Measurements from ENCODE around the gene TMEM259. TPM values are rescaled to one million over a fixed set of nuclear protein-coding genes. Genes with fewer than 3 reads are reported as not detected.
A peak's percentile ranks its signal among the peaks of the same experiment; 100 is the strongest.

TMEM259 gene
- total and polyA plus RNA-seq, 2 of the 13 experiments (the other 11 are each of a cell fraction or from before 2014, with no cell fraction given) = 64.7 to 164 TPM

DNA sequence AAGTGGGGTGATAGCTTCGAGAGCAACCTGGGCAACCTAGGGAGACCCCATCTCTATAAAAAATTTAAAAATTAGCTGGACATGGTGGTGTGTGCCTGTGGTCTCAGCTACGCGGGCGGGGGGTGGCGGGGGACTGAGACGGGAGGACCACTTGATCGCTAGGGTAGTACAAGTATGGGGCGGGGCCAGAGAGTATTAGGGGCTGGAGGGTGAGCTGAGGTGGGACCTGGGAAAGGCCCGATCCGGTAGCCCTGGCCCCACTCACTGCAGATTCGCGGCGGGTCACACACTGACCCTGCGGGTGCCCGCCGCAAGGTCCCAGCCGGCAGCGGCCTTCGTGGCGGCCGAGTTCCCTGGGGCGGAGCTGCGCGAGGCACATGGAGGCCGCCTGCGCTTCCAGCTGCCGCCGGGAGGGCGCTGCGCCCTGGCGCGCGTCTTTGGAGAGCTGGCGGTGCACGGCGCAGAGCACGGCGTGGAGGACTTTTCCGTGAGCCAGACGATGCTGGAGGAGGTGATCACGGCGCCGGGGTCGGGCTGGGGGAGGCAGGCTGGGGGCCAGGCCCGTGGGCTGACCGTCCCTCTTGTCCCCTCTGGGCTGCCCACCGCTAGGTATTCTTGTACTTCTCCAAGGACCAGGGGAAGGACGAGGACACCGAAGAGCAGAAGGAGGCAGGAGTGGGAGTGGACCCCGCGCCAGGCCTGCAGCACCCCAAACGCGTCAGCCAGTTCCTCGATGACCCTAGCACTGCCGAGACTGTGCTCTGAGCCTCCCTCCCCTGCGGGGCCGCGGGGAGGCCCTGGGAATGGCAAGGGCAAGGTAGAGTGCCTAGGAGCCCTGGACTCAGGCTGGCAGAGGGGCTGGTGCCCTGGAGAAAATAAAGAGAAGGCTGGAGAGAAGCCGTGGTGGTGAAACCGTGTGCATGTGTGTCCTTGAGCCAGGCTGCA lies 44.0 kb upstream of the TMEM259 start (continued):
- TF ChIP-seq MTF2 (CRISPR knock-in tag; IDR thresholded peaks at IDR 0.05; ENCODE audit: borderline replicate concordance) (no peak), MTA1 (CRISPR knock-in tag; IDR thresholded peaks at IDR 0.05; ENCODE audit: borderline replicate concordance) (peak; percentile 72; the same call in 1 of the 2 replicates), ZNF674 (CRISPR knock-in tag; IDR thresholded peaks at IDR 0.05; ENCODE audit: low read depth) (0 out of 2 replicates have a peak, but pooled peaks have one; percentile 62), TIGD3 (CRISPR knock-in tag; IDR thresholded peaks at IDR 0.05; ENCODE audit: borderline replicate concordance) (no peak), ZNF766 (CRISPR knock-in tag; IDR thresholded peaks at IDR 0.05; ENCODE audit: borderline replicate concordance) (no peak), ZNF263 (CRISPR knock-in tag; IDR thresholded peaks at IDR 0.05) (peak; percentile 89), ZNF564 (CRISPR knock-in tag; IDR thresholded peaks at IDR 0.05) (peak; percentile 91), SNAPC4 (CRISPR knock-in tag; IDR thresholded peaks at IDR 0.05) (no peak), SALL1 (CRISPR knock-in tag; IDR thresholded peaks at IDR 0.05) (peak; percentile 67), ZKSCAN8 (CRISPR knock-in tag; IDR thresholded peaks at IDR 0.05; ENCODE audit: borderline replicate concordance) (0 out of 2 replicates have a peak, but pooled peaks have one; percentile 41), NRL (CRISPR knock-in tag; IDR thresholded peaks at IDR 0.05; ENCODE audit: borderline replicate concordance) (peak; percentile 68), SPEN (CRISPR knock-in tag; IDR thresholded peaks at IDR 0.05; ENCODE audit: low read depth) (peak; percentile 54), ZMAT3 (CRISPR knock-in tag; conservative IDR thresholded peaks at IDR 0.05) (peak; percentile 46; the same call in 1 of the 2 replicates)
- TF ChIP-seq, protein P1, sequence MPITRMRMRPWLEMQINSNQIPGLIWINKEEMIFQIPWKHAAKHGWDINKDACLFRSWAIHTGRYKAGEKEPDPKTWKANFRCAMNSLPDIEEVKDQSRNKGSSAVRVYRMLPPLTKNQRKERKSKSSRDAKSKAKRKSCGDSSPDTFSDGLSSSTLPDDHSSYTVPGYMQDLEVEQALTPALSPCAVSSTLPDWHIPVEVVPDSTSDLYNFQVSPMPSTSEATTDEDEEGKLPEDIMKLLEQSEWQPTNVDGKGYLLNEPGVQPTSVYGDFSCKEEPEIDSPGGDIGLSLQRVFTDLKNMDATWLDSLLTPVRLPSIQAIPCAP (CRISPR knock-in tag; IDR thresholded peaks at IDR 0.05; ENCODE audit: low read depth) = 0 out of 2 replicates have a peak, but pooled peaks have one; percentile 30
- TF ChIP-seq, protein P2, sequence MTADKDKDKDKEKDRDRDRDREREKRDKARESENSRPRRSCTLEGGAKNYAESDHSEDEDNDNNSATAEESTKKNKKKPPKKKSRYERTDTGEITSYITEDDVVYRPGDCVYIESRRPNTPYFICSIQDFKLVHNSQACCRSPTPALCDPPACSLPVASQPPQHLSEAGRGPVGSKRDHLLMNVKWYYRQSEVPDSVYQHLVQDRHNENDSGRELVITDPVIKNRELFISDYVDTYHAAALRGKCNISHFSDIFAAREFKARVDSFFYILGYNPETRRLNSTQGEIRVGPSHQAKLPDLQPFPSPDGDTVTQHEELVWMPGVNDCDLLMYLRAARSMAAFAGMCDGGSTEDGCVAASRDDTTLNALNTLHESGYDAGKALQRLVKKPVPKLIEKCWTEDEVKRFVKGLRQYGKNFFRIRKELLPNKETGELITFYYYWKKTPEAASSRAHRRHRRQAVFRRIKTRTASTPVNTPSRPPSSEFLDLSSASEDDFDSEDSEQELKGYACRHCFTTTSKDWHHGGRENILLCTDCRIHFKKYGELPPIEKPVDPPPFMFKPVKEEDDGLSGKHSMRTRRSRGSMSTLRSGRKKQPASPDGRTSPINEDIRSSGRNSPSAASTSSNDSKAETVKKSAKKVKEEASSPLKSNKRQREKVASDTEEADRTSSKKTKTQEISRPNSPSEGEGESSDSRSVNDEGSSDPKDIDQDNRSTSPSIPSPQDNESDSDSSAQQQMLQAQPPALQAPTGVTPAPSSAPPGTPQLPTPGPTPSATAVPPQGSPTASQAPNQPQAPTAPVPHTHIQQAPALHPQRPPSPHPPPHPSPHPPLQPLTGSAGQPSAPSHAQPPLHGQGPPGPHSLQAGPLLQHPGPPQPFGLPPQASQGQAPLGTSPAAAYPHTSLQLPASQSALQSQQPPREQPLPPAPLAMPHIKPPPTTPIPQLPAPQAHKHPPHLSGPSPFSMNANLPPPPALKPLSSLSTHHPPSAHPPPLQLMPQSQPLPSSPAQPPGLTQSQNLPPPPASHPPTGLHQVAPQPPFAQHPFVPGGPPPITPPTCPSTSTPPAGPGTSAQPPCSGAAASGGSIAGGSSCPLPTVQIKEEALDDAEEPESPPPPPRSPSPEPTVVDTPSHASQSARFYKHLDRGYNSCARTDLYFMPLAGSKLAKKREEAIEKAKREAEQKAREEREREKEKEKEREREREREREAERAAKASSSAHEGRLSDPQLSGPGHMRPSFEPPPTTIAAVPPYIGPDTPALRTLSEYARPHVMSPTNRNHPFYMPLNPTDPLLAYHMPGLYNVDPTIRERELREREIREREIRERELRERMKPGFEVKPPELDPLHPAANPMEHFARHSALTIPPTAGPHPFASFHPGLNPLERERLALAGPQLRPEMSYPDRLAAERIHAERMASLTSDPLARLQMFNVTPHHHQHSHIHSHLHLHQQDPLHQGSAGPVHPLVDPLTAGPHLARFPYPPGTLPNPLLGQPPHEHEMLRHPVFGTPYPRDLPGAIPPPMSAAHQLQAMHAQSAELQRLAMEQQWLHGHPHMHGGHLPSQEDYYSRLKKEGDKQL (CRISPR knock-in tag; IDR thresholded peaks at IDR 0.05; ENCODE audit: low read depth) = no peak

Data from HepG2 (cell line).